HG03342 (cell line): ENCODE data around the gene FUT1.
"Not testable (repeated sequence)": the region's sequence is repeated elsewhere in the genome, so short reads cannot be mapped to it uniquely, and the experiment has no call there.

Experiments used
- ATAC-seq: cut with Tn5 transposase; IDR thresholded peaks from one replicate; pipeline ENCODE4 v1.9.1; 2021; ENCODE audit warnings: mild to moderate bottlenecking, moderate library complexity; ENCODE audit not compliant: unreplicated experiment

The FUT1 gene

DNA sequence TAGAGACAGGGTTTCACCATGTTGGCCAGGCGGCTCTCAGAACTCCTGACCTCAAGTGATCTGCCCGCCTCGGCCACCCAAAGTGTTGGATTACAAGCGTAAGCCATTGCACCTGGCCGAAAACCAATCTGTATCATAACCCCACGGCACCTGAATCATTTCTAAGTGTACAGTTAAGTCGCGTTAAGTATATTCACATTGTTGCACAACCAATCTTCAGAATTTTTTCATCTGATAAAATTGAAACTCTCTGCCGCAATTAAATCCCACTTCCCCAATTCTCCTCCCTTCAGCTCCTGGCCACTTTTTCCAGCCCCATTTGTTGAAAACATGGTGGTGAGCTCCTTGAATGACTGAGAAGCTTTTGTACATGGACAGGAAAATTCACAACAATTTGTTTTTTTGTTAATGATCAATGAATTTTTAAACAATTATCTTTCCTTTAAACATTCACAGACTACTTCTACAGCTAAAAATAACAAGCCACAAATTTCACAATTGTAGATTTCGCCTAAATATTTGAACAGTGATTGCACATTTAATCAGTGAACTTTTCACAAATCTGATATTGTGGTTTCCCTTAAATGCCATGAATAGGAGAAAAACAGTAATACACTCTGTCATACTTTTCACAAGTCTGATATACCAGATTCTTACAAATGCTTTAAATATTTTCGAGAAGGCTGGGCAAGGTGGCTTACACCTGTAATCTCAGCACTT is 16.7 kb upstream of the FUT1 start:
- ATAC-seq: no peak

DNA sequence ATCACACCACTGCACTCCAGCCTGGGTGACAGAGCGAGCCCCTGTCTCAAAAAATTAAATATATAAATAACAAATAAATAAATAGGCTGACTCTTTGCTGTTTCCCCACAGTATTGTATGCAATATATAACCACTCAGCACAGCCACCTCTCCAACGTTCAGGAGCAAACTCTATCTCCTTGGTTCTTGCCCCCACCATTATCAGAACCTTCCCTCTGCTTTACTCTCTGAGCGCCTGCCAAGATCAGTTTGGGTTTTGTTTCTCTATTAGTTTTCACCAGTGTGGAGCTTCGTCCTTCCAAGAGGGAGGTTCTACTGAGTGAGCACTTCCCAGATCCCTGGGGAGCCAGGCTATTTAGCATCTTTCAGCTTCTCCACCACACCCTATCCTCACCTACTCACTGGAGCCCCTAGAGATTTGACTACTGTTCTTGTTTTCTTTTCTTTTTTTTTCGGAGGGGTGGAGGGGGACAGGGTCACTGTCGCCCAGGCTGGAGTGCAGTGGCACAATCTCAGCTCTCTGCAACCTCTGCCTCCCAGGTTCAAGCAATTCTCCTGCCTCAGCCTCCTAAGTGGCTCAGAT is 15.8 kb upstream of the FUT1 start:
- ATAC-seq: not testable (repeated sequence)

DNA sequence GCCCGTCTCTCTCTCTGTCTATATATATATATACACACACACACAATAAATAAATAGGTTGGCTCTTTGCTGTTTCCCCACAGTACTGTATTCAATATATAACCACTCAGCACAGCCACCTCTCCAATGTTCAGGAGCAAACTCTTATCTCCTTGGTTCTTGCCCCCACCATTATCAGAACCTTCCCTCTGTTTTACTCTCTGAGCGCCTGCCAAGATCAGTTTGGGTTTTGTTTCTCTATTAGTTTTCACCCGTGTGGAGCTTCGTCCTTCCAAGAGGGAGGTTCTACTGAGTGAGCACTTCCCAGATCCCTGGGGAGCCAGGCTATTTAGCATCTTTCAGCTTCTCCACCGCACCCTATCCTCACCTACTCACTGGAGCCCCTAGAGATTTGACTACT is 13.4 kb upstream of the FUT1 start:
- ATAC-seq: not testable (repeated sequence)

- ATAC-seq: no peak
Observed at GRCh38 chr19:48760504-48761205, 8.2 kb upstream of the FUT1 start.

DNA sequence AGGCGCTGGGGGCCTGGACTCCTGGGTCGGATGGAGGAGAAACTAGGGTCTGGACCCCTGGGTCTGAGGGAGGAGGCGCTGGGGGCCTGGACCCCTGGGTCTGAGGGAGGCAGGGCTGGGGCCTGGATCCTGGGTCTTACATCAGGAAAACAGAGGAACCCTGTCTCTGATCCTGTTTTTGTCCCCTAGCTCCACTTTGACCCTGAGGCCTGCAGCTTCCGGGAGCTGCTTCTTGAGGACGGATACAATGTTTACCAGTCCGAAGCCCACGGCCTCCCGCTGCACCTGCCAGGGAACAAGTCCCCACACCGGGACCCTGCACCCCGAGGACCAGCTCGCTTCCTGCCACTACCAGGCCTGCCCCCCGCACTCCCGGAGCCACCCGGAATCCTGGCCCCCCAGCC is 5.3 kb upstream of the FUT1 start:
- no peak for ATAC-seq

- no peak for ATAC-seq
Observed at GRCh38 chr19:48757089-48757675, 4.7 kb upstream of the FUT1 start.

DNA sequence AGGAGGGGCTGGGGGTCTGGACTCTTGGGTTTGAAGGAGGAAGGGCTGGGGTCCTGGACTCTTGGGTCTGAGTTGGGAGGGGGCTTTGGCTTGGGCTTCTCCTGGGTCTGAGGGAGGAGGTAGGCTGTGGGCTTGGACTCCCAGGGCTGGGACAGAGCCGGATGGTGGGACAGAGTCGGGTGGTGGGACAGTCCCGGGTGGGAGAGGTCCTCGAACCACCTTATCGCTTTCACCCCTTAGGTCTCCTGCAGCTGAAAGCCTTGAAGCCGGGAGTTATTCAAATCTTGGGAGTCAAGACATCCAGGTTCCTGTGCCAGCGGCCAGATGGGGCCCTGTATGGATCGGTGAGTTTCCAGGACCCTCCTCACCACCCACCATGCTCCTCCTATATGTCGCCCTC is 4.2 kb upstream of the FUT1 start:
- ATAC-seq: no peak

GRCh38 chr19:48756212-48756611 is 3.8 kb upstream of the FUT1 start:
- no peak for ATAC-seq

DNA sequence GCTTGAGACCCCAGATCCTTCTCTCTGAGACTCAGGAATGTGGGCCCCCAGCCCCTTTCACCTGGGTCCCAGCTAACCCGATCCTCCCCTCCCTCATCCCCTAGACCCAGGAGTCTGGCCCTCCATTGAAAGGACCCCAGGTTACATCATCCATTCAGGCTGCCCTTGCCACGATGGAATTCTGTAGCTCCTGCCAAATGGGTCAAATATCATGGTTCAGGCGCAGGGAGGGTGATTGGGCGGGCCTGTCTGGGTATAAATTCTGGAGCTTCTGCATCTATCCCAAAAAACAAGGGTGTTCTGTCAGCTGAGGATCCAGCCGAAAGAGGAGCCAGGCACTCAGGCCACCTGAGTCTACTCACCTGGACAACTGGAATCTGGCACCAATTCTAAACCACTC is 3.3 kb upstream of the FUT1 start:
- no peak for ATAC-seq

GRCh38 chr19:48755084-48755641 is 2.7 kb upstream of the FUT1 start, which contains the start of gene FGF21:
FGF21 (plus strand) TSS chr19:48755524; CDS start chr19:48756237, 713 bp downstream.
- no peak for ATAC-seq

DNA sequence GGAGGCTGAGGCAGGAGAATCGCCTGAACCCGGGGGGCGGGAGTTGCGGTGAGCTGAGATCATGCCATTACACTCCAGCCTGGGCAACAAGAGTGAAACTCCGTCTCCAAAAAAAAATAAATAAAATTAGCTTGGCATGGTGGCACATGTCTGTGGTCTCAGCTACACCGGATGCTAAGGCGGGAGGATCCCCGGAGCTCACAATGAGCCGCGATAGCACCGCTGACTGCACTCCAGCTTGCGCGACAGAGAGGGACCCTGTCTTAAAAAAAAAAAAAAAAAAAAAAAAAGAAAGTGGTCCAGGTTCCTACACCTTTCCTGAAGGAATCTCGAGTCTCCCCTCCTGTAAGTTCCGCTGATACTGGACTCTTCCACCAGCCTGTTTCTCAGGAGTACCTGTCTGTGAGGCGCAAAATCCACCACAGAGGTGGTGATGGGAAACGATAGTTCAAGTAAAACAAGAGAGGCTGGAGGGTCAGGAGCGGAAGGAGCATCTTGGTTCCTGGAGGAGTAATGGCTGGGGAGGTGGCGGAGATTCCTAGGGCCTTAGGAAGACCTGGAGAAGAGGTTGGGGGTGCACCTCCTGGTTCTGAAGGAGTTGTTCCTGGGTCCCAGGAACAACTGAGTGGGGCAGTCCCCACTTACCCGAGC is 471 bp downstream of the FUT1 start:
- ATAC-seq: no peak

DNA sequence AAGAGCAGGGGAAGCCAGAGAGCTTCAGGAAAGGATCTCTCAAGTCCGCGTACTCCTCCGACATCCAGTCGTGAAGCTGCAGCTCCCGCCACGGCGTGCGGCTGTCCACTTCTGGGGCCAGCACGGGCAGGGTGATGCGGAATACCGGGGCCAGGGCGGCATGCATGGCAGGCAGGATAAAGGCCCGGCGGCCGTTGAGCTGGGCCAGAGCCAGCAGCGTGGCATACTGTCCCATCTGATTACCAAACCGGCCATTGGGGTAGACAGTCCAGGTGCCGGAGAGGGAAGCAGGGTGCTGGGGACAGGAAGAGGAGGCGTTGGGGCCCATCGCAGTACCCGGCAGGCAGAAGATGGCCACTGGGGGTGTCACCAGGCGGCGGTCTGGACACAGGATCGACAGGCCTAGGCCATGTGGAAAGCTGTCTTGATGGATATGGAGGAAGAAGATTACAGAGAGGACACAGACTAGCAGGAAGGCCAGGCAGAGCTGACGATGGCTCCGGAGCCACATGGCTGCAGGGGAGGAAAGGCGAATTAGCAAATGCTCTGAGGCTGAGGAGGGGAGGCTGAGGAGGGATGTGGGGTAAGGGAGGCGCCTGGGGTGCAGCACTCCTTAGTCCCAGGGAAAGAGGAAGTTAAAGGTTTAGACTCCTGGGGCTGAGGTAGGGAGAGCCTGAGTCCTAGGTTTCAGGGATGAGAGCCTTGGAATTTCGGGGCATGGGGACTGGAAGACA is 1.5 kb downstream of the FUT1 start:
- no peak for ATAC-seq

DNA sequence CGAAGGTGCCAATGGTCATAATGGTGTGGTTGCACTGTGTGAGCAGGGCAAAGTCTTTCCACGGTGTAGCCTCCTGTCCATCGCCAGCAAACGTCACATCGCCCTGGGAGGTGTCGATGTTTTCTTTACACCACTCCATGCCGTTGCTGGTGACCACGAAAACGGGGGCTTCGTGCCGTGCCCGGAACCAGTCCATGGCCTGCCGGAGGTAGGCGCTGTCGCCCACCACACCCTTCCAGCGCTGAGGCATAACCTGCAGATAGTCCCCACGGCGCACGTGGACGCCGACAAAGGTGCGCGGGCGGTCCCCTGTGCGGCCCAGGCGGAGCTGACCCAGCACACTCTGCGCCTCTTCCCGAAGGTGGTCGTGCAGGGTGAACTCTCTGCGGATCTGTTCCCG is 2.1 kb downstream of the FUT1 start:
- no peak for ATAC-seq

- no peak for ATAC-seq
Observed at GRCh38 chr19:48749571-48750198, 2.8 kb downstream of the FUT1 start.

- ATAC-seq: no peak
Observed at GRCh38 chr19:48746738-48747575, 5.5 kb downstream of the FUT1 start, which contains the start of gene IZUMO1. IZUMO1 (minus strand) TSS chr19:48746909; CDS start chr19:48745859, 1,050 bp downstream.

- no peak for ATAC-seq
Observed at GRCh38 chr19:48746110-48746509, 6.3 kb downstream of the FUT1 start.

GRCh38 chr19:48745208-48745995 is 7.0 kb downstream of the FUT1 start:
- ATAC-seq: no peak

DNA sequence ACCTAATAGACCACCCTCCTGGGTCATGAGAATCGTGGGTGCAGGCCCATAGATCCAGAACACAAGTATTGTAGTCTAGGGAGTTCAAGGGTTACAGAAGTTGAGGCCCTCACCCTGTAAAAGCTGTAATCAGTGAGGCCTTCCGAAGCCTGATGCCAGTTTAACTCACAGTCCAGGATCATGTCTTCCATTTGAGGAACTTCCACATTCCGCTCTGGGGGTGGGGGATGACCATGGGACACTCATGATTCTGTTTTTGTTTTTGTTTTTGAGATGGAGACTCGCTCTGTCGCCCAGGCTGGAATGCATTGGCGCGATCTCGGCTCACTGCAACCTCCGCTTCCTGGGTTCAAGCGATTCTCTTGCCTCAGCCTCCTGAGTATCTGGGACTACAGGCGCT is 10.3 kb downstream of the FUT1 start:
- no peak for ATAC-seq
